ENCODE data around the gene ME3.

DNA sequence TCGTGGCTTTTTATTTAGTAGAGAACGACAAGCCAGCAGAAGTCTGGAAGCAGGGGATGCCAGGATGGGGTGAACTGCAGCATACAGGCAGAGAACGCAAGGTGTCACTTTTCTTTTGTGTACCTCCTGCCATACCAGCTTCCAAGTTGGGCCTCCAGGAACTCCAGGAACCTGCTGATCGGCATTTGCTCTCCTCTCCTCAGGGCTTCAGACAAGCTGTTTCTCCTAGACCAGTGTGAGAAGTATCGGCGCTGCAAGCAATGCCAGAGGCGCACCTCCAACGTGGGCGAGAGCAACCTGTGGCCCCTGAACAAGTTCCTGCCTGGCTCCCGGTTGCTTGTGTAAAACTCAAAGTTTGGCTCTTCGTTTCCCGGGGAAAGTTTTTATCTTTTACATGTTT, 250.0 kb downstream of the ME3 start:
- TF ChIP-seq POLR2A (IDR thresholded peaks at IDR 0.05): no peak
- no peak for TF ChIP-seq EP300 (IDR thresholded peaks at IDR 0.05)
- TF ChIP-seq, protein P1, sequence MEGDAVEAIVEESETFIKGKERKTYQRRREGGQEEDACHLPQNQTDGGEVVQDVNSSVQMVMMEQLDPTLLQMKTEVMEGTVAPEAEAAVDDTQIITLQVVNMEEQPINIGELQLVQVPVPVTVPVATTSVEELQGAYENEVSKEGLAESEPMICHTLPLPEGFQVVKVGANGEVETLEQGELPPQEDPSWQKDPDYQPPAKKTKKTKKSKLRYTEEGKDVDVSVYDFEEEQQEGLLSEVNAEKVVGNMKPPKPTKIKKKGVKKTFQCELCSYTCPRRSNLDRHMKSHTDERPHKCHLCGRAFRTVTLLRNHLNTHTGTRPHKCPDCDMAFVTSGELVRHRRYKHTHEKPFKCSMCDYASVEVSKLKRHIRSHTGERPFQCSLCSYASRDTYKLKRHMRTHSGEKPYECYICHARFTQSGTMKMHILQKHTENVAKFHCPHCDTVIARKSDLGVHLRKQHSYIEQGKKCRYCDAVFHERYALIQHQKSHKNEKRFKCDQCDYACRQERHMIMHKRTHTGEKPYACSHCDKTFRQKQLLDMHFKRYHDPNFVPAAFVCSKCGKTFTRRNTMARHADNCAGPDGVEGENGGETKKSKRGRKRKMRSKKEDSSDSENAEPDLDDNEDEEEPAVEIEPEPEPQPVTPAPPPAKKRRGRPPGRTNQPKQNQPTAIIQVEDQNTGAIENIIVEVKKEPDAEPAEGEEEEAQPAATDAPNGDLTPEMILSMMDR (IDR thresholded peaks at IDR 0.05): no peak
